Aorta (tissue), 5 donors: ENCODE results near the gene FAM83G. TPM values are rescaled to one million over a fixed set of nuclear protein-coding genes. Genes with fewer than 3 reads are reported as not detected.
"Not testable (repeated sequence)": the region's sequence is repeated elsewhere in the genome, so short reads cannot be mapped to it uniquely, and the experiment has no call there.

ENCODE experiments used
- ATAC-seq: fragments of 200-7000 bp; cut with Tn5 transposase; one replicate; pipeline ENCODE4 v1.9.1; 2022; ENCODE audit warnings: moderate library complexity; ENCODE audit not compliant: low FRiP score
- DNase-seq, 2 donors: peaks; one replicate each; pipeline ENCODE4 v3.0.0-alpha.2; 2020
- H3K27ac ChIP-seq, 2 donors: one replicate each; pipeline ENCODE4 v1.5.1; 2013; ENCODE audit warnings: low read length in 2 of 2, mild to moderate bottlenecking in 2 of 2, moderate library complexity in 2 of 2, control low read depth in 1 of 2, inconsistent platforms in 1 of 2, low read depth in 1 of 2
- H3K27me3 ChIP-seq, 2 donors: one replicate each; pipeline ENCODE4 v1.6.1; 2013; ENCODE audit warnings: control low read depth in 1 of 2, low read length in 1 of 2, mild to moderate bottlenecking in 1 of 2, moderate library complexity in 1 of 2; ENCODE audit not compliant: insufficient read depth in 2 of 2, control insufficient read depth in 1 of 2
- H3K36me3 ChIP-seq, 2 donors: one replicate each; pipeline ENCODE4 v1.6.1; 2013; ENCODE audit warnings: control low read depth in 1 of 2, low read length in 1 of 2, mild to moderate bottlenecking in 1 of 2; ENCODE audit not compliant: insufficient read depth in 2 of 2, control insufficient read depth in 1 of 2
- H3K4me1 ChIP-seq, 2 donors: one replicate each; pipeline ENCODE4 v1.6.1; 2013; ENCODE audit warnings: low read length in 2 of 2, control low read depth in 1 of 2, mild to moderate bottlenecking in 1 of 2, moderate library complexity in 1 of 2; ENCODE audit not compliant: insufficient read depth in 2 of 2, control insufficient read depth in 1 of 2
- H3K4me3 ChIP-seq, 2 donors: one replicate each; pipeline ENCODE4 v1.5.1; 2013; ENCODE audit warnings: low read length in 2 of 2, control low read depth in 1 of 2, mild to moderate bottlenecking in 1 of 2
- H3K9me3 ChIP-seq: one replicate; pipeline ENCODE4 v1.6.1; 2013; ENCODE audit warnings: mild to moderate bottlenecking, low read length; ENCODE audit not compliant: control insufficient read depth
- WGBS, 2 donors: extraction: QIAGEN DNeasy Blood & Tissue Kit; methylation state at CpG; one replicate each; pipeline ENCODE4 v1.1.7; 2013; 5-methylcytosine and 5-hydroxymethylcytosine counted together
- intact Hi-C, 2 donors: fragments of 100-400 bp; cut with DNase I; formaldehyde crosslinking; loops; one replicate each; pipeline versions ENCODE4 v1.14.2 to v1.15.0; 2022
- polyA plus RNA-seq, 2 donors: library from polyadenylated mRNA; stranded (reverse); fragments of 200-250 nt; gene quantifications; one replicate each; pipeline ENCODE4 v1.2.3, GENCODE V29; 2013
- total RNA-seq, 2 donors: library from RNA; stranded (reverse); fragmentation: NEBNext Ultra II Directional; extraction: Animal tissue kit (Norgen Biotek cat#: 25700); gene quantifications; one replicate each; pipeline ENCODE4 v1.2.1, GENCODE V29; 2021
- donor health status: healthy with polysubstance abuse.
- donor health status: Bipolar disorder and iron deficiency.
- donor health status: DM: no; HTN: no; CAD: no.
- donor health status: DM: no; HTN: no; CAD: no.
- donor health status: DM: yes; HTN: yes; CAD: no.

The FAM83G gene
- total and polyA plus RNA-seq, 4 donors = 2.5 to 12.9 (median 5.2) TPM

DNA sequence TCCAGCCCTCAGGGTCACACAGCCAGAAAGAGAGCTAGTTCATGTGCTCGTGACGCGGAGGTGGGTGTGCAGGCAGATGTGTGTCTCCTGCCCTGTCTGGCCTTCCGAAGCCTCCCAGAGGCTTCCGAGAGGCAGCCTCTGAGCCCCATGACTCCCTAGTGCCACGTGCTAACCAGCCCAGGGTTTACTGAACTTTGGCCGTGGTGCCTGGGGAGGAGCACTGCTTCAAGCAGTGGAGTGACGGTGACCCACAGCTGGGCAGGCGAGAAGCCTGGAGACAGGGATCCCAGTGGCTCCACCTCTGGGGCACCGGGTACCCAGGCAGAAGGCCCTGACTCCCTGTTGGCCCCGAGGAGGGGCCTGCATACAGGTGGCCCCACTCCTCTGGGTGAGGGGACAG lies 24.1 kb upstream of the FAM83G start:
- not testable (repeated sequence) for H3K27ac ChIP-seq, ATAC-seq, DNase-seq, H3K36me3 ChIP-seq, H3K4me3 ChIP-seq, H3K9me3 ChIP-seq, H3K4me1 ChIP-seq, H3K27me3 ChIP-seq
- no CpG with 5 or more reads among the region's 11 CpGs for WGBS, 2 donors
- intact Hi-C loops = loop anchor here in 1 of 2 donors (10.0 kb wide), 1 partner anchor 74 kb away; the partner anchor contains the start of gene SLC5A10

- H3K27ac ChIP-seq = no peak overlapping the region
- H3K4me1 ChIP-seq = no peaks in the 10 kb centered on the region
- no peaks in the 10 kb centered on the region for H3K9me3 ChIP-seq
- H3K4me3 ChIP-seq = no peak overlapping the region
- ATAC-seq = no peak
- WGBS, 2 donors = 88 to 89% methylated on average over 22 of the region's 22 CpGs
- H3K36me3 ChIP-seq = no peaks in the 10 kb centered on the region
- intact Hi-C loops = loop anchor here in 1 of 2 donors (10.0 kb wide), 1 partner anchor 70 kb away; the partner anchor contains the start of gene SLC5A10
- DNase-seq = peak; percentile 29 to 55
- H3K27me3 ChIP-seq = no peaks in the 10 kb centered on the region
Measured at GRCh38 chr17:19024101-19025078, 19.8 kb upstream of the FAM83G start.

DNA sequence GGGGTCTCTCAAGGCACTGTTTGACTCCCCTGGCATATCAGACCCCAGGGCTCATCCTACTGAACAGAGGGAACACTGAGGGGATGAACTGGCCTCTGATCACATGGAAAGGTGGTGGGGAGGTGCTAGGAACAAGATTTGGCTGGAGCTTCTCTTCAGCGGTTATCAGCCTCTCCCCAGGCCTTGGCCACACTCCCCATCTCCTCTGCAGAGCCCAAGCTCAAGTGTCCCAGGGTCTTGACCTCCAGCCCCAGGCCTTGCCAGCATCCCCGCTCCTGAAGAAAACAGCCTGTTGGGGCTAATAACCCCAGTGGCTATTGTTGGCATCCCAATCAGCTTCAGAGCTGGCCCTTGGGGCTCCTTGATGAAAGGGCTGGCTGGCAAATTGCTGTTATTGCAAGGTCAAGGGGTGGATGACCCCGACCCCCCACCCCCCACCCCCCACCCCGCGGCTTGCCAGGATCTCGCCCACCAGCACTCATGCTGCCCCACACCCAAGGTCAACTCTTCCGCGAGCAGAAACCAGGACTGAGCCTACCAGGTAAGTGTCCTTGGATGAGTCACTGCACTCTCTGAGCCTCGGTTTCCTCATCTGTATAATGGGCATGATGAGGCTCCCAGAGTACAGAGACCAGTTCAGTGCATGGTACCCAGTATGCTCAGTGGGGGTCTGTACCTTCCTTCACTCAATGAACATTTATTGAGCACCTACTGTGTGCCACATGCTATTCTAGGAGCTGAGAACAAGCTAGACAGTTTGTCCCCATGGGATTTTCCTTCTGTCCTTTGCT lies 18.8 kb upstream of the FAM83G start:
- WGBS, 2 donors = 78 to 90% methylated on average over 9 of the region's 9 CpGs
- DNase-seq = peak; percentile 5 to 33

DNA sequence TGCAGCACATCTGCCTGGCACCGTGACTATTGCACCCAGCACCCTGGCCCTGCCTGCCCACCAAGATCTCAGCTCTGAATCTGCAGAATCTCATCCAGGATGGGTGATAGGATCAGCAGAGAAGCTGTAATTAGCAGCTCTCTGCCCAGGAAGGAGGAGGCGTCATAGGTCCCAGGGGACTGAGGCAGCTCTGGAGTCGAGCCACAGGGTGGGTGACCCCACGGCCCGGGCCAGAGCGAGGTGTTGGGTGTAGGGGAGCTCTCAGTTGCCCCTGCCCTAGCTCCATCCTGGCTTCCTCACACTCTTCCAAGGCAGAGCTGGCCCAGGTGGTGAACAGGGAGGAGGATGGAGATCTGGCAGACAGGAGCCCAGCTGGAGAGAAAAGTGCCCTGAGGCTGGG lies 18.2 kb upstream of the FAM83G start:
- 85 to 90% methylated on average over 6 of the region's 6 CpGs for WGBS, 2 donors
- Histone ChIP-seq H3K4me3 (no peak overlapping the region), H3K4me1 (no peaks in the 10 kb centered on the region), H3K27me3 (no peaks in the 10 kb centered on the region), H3K36me3 (no peaks in the 10 kb centered on the region), H3K27ac (no peak overlapping the region), H3K9me3 (no peaks in the 10 kb centered on the region)
- ATAC-seq (no peak), DNase-seq (peak; percentile 21 to 74)
- intact Hi-C loops = loop anchor here in 1 of 2 donors (10.0 kb wide), 1 partner anchor 68 kb away; the partner anchor contains the start of gene SLC5A10

More for the DNA sequence above, 18.8 kb upstream of the FAM83G start:
- Histone ChIP-seq H3K27me3 (no peaks in the 10 kb centered on the region), H3K27ac (no peak overlapping the region), H3K36me3 (no peaks in the 10 kb centered on the region), H3K4me3 (no peak overlapping the region), H3K9me3 (no peaks in the 10 kb centered on the region), H3K4me1 (no peaks in the 10 kb centered on the region)
- no peak for ATAC-seq
- intact Hi-C loops = loop anchor here in 1 of 2 donors (10.0 kb wide), 1 partner anchor 69 kb away; the partner anchor contains the start of gene SLC5A10

DNA sequence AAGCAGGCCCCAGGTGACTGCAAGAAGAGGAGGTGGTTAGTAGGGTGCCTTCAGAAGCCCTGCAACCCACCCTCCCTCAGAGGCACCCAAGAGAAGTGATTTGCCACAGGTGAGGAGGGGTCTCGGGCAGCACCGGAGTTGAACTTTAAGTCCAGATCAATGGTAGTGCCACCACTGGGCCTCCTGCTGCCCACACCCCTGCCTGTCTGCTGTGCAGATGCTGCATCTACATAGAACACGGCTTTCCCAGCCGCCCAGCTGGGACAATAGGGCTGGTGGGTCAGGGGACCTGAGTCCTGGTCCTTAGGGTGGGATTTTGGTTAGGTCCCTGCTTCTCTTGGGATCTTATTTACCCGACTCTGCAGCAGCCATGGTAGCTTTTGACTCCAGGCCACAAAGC lies 17.6 kb upstream of the FAM83G start:
- Histone ChIP-seq H3K36me3 (no peaks in the 10 kb centered on the region), H3K4me1 (no peaks in the 10 kb centered on the region), H3K9me3 (no peaks in the 10 kb centered on the region), H3K4me3 (no peak overlapping the region), H3K27ac (no peak overlapping the region), H3K27me3 (no peaks in the 10 kb centered on the region)
- intact Hi-C loops = loop anchor here in 1 of 2 donors (10.0 kb wide), 1 partner anchor 67 kb away; the partner anchor contains the start of gene SLC5A10
- no peak for ATAC-seq
- 93 to 94% methylated on average over 5 of the region's 5 CpGs for WGBS, 2 donors
- DNase-seq = peak; percentile 39 to 43

DNA sequence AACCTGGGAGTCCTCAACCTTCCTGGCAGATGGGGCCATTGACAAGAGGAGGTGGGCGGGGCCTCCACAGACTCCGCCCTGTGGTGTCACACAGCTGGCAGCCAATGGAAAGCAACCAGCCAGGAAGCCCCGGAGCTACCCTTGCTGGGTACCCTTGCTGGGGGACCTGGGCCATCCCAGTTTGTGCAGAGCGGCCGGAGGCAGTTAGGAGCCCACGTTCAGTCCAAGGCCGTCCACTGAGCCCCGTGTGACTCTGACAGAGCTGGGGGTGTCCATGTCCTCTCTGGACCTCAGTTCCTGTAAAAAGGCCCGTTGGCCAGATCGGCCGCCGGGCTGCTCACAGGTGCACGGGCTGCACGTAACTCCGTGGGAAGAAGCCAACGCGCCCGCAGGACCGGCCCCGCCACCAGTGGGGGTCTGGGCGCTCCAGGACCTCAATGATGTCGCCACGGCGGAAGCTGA lies 17.1 kb upstream of the FAM83G start:
- WGBS, 2 donors = 94 to 96% methylated on average over 24 of the region's 24 CpGs
- no peak for ATAC-seq

GRCh38 chr17:19021011-19021621 lies 16.6 kb upstream of the FAM83G start:
- intact Hi-C loops = loop anchor here in 1 of 2 donors (10.0 kb wide), 1 partner anchor 66 kb away; the partner anchor contains the start of gene SLC5A10
- H3K27me3 ChIP-seq, H3K4me3 ChIP-seq, ATAC-seq, H3K4me1 ChIP-seq, H3K36me3 ChIP-seq, H3K9me3 ChIP-seq, H3K27ac ChIP-seq: not testable (repeated sequence)
- DNase-seq = peak; percentile 33 to 43
- WGBS, 2 donors = 86 to 90% methylated on average over 7 of the region's 7 CpGs

More for the DNA sequence above, 17.1 kb upstream of the FAM83G start:
- Histone ChIP-seq H3K27ac (no peak overlapping the region), H3K4me1 (no peaks in the 10 kb centered on the region), H3K27me3 (no peaks in the 10 kb centered on the region), H3K4me3 (no peak overlapping the region), H3K9me3 (no peaks in the 10 kb centered on the region), H3K36me3 (no peaks in the 10 kb centered on the region)
- peak; percentile 48 to 75 for DNase-seq
- intact Hi-C loops = loop anchor here in 1 of 2 donors (10.0 kb wide), 1 partner anchor 67 kb away; the partner anchor contains the start of gene SLC5A10

GRCh38 chr17:19020016-19020415 lies 15.5 kb upstream of the FAM83G start:
- H3K4me1 ChIP-seq = no peaks in the 10 kb centered on the region
- no peak overlapping the region for H3K4me3 ChIP-seq
- no peaks in the 10 kb centered on the region for H3K9me3 ChIP-seq
- 94 to 97% methylated on average over 3 of the region's 3 CpGs for WGBS, 2 donors
- H3K27me3 ChIP-seq = no peaks in the 10 kb centered on the region
- DNase-seq = peak in 1 of 2 donors; percentile 22
- H3K36me3 ChIP-seq = no peaks in the 10 kb centered on the region
- H3K27ac ChIP-seq = no peak overlapping the region
- no peak for ATAC-seq
- intact Hi-C loops = loop anchor here in 1 of 2 donors (10.0 kb wide), 1 partner anchor 65 kb away; the partner anchor contains the start of gene SLC5A10
